GM19455 (cell line): ENCODE results near the gene RWDD4.
"Not testable (repeated sequence)": the region's sequence is repeated elsewhere in the genome, so short reads cannot be mapped to it uniquely, and the experiment has no call there.

ENCODE experiments used
- ATAC-seq: cut with Tn5 transposase; IDR thresholded peaks from one replicate; pipeline ENCODE4 v1.9.1; 2021; ENCODE audit not compliant: unreplicated experiment

The RWDD4 gene

DNA sequence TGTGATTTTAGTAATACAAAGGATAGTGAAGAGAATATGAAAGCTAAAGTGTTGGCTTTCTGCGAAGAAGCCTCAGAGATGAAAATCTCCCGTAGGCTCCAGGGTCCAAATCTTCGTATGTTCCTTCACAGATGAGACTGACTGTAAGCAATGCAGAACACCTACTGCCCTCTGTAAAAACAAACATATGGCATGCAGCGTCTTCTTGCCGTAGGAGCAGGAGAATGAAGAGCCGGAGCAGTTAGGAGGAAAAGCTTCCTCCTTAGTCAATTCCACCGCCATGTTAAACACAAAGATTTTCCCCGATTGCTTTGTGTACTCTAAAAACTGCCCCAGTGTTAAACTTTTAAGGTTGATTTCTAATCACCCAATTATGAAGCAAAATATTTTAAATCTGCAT is 22.5 kb downstream of the RWDD4 start:
- ATAC-seq: no peak

- ATAC-seq: no peak
Observed at GRCh38 chr4:183635741-183636140, 23.2 kb downstream of the RWDD4 start.

DNA sequence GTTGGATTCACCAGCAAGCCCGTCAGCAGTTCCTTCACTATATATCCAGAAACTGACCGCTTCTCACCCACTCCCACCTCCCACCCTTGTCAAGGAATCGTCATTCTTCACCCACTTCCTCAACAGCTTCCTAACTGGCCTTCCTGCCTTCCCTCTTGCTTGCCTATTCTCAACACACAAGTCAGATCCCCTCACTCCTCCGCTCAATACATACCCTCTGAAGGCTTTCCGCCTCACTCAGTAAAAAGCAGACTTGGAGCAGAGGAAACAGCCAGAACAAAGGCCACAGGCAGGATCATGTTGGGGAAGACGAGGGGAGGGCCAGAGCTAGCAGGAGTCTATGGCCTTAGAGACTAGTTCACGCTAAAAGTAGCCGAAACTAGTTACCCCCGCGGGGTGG is 23.7 kb downstream of the RWDD4 start:
- ATAC-seq: no peak

DNA sequence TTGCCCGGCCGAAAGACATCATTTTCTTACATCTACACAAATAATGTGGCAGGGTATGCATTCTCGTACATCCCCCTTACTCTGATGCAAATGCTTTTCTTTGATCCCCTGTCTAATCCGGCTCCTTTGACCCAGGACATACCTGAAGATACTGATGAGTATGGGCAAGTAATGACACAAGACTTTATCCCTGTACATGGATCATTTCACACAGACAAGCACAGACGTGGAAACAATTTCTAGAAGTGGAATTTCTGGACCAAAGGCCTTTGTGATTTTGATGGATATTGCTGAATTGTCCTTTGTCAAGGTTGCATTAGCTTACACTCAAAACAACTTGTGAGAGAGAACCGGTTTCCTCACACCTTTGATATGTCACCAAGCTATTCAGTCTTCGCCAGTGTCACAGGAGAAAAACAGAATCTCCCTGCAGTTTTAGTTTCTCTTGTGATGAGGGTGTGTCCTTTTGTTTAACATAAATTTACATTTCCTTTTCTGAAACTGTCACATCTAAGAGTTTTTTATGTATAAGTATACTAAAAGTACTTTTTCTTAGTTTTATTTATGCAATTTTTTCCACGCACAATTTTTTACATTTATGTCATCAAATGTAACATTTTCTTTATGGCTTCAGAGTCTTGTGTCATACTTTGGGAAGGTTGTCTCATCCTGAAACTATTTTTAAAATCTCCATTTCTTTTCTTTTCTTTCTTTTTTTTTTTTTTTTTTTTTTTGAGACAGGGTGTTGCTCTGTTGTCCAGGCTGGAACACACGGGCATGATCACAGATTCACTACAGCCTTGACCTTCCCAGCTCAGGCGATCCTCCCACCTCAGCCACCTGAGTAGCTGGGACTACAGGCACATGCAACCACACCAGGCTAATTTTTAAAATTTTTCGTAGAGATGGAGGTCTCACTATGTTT is 25.2 kb downstream of the RWDD4 start:
- no peak for ATAC-seq

- ATAC-seq: no peak
Observed at GRCh38 chr4:183632689-183633088, 26.3 kb downstream of the RWDD4 start.

DNA sequence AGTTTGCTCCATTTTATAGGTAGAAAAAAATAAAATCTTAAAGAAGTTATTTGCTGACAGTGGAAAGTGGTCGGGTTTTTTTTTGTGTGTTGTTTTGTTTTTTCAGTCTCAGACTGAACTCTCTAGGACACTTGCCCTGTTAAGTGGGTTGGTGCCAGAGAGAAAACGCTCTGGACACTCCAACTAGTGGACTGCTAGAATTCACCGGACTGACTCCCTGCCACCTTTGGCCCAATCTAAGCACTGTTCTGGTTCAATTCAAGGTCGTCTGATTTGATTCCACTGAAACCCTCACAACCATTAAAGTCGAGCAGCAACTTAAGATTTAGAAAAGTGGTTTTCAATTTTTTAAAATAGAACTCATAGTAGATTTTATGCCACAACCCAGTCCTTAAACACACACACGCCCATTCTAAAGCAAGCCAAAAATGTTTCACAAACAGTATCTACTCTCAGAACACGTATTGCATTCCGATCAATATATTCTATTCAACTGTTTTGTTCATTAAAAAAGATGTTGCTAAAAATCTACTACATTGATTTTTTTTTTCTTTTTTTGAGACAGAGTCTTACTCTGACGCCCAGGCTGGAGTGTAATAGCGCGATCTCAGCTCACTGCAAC is 27.3 kb downstream of the RWDD4 start:
- ATAC-seq: no peak

- ATAC-seq: no peak
Observed at GRCh38 chr4:183627979-183628588, 30.9 kb downstream of the RWDD4 start.

- not testable (repeated sequence) for ATAC-seq
Observed at GRCh38 chr4:183627286-183627685, 31.7 kb downstream of the RWDD4 start.

DNA sequence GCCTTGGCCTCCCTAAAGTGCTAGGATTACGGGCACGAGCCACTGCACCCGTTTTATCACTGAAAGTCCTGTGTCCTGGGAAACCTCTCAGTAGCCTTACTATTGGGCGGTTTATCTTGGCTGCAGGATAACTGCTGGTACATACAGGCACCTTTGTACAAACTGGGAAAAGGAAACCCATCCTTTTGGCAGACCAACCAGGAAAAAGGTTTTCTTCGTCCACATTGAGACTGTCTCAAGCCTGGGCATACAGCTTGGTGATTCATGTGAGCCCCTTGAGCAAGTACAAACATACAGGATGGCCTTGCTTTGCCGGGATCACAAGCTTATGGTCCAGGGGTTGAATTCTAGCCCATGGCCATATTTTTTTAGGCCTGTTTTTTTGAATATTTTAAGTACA is 32.8 kb downstream of the RWDD4 start:
- no peak for ATAC-seq

GRCh38 chr4:183624548-183624947 is 34.4 kb downstream of the RWDD4 start:
- no peak for ATAC-seq

GRCh38 chr4:183621875-183622274 is 37.1 kb downstream of the RWDD4 start:
- ATAC-seq: no peak

DNA sequence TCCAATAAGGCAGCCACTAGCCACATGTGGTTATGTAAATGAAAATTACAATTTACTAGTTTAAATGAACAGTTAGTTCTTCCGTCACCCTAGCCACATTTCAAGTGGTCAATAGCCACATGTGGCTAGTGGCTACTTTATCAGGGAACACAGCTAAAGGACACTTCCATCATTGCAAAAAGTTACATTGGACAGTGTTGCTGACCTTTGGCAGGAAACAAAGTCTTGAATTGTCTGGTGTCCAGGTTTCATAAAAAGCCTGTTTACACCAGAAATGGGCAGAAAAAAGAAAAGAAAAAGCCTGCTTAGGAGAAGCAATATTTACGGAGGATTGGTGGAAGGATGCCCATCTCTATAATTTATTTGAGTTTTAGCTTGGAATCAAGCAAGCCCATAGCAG is 38.6 kb downstream of the RWDD4 start:
- ATAC-seq: no peak

DNA sequence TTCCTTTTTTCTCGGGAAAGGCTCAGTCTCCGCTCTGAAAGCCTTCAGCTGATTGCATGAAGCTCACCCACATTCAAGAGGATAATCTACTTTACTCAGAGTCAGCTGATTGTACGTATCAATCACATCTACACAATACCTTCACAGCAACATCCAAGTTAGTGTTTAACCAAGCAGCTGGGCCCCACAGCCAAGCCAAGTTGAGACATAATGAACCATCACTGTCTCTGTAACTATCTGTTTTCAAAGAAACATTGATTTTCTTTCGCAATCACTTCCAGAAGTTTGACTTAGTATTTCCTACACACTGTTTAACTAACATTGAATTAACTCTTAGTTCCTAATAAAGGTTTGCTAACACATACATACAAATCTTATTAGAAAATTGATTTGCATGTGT is 40.3 kb downstream of the RWDD4 start:
- ATAC-seq: no peak

DNA sequence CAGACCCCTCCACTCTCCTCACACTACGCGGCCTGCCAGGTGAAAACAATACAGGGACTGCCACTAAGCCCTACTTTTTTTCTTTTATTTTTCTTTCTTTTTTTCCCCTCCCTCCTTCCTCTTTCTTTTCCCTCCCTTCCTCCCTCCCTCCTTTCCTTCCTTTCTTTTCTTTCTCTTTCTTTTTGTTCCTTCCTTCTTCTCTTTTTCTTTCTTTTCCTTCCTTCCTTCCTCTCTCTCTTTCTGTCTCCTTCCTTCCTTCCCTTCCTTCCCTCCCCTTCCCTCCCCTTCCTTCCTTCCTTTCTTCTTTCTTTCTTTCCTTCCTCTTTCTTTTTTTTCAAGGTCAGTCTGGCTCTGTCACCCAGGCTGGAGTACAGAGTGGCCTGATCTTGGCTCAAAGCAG is 41.9 kb downstream of the RWDD4 start:
- ATAC-seq: no peak

DNA sequence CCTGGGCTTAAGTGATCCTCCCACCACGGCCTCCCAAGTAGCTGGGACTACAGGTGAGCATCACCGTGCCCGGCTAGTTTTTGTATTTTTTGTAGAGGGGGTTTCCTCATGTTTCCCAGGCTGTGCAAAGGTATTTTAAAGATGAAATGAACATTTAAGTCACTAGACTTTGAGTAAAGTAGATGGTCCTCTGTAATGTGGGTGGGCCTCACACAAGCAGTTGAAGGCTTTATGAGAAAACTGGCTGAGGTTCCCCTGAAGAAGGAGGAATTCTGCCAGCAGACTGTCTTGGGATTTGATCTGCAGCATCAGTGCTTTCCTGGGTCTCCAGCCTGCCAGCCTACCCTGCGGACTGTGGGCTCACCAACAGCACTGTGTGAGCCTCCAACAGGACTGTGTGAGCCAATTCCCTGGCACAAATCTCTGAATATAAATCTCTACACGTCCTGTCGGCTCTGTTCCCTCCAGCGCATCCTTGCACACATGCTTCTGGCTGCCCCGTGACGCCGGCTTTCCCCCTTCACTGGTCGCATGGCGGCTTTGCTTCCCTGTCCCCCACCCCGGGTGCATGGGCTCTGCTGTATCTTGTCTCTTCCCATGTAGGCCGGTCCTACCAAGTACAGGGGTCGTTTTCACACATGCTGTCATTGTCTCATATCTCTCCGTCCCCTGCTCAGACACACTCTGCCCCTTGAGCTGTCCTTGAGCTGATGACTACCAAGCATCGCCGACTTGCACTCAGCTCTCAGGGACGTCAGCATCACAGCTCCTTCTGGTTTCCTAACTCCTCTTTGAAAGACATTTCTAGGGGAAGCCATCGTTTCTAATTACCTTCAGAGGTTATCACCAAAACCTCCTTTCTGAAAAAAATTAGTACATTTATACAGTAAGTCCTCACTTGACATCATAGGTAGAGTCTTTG is 46.4 kb downstream of the RWDD4 start:
- no peak for ATAC-seq

DNA sequence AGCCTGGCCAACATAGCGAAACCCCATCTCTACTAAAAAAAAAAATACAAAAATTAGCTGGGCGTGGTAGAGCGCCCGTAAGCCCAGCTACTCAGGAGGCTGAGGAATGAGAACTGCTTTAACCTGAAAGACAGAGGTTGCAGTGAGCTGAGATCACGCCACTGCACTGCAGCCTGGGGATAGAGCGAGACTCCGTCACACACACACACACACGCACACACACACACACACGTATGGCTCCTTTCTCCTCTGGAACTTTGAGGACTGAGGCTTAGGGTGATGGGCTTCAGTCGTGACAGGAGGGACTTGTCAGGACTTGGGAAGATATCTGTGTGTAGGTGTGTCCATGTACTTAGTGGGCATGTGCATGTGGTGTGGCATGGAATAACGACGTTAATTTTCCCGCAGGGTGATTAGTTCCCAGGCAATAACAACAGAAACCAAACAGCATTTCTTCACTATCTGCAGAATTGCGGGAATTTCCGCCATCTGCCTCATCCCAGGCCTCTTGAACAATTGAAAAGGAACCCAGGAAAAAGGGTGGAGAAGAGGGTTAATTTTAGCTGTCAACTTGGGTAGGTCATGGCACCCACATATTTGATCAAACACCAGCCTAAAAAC is 47.7 kb downstream of the RWDD4 start:
- ATAC-seq: no peak

DNA sequence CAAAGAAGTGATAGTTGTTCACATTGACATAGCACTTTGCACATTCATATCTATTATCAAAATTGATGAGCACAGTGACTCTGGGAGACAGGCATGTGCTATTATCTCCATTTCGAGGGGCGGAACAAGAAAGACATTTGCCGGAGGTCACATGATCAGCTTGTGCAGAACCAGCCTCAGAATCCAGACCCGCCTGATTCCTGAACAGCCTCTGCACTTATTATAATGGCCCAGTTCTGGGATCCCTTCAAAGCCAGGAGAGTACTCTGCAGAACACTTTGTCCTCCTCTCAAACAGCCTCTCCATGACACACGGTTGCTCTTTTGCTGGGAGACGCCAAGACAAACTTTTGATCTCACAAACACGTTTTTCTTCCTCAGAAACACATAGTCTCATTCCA is 48.4 kb downstream of the RWDD4 start:
- no peak for ATAC-seq

- ATAC-seq: no peak
Observed at GRCh38 chr4:183610033-183610432, 49.0 kb downstream of the RWDD4 start.

- ATAC-seq: no peak
Observed at GRCh38 chr4:183609151-183609550, 49.8 kb downstream of the RWDD4 start.

- no peak for ATAC-seq
Observed at GRCh38 chr4:183607894-183608293, 51.1 kb downstream of the RWDD4 start.
